ENCODE data around the gene ABCA13. TPM values are rescaled to one million over a fixed set of nuclear protein-coding genes. Genes with fewer than 3 reads are reported as not detected.

ABCA13 gene
- polyA plus RNA-seq, 1 donor (not counting 4 experiments of a cell fraction or from before 2014, with no cell fraction given): 0.76 TPM

- Histone ChIP-seq H3K27ac (ENCODE audit: control insufficient read depth, insufficient read depth, low read length) (no peak overlapping the region), H2AFZ (ENCODE audit: control insufficient read depth, low read length) (no peak overlapping the region), H3K9me3 (ENCODE audit: control insufficient read depth, low read depth, low read length) (no peaks in the 10 kb centered on the region), H3K9ac (ENCODE audit: control insufficient read depth, extremely low read depth, insufficient read depth, low read length) (no peak overlapping the region), H4K20me1 (ENCODE audit: control insufficient read depth, extremely low read depth, insufficient read depth, low read length) (no peaks in the 10 kb centered on the region), H3K79me2 (ENCODE audit: control insufficient read depth, insufficient read depth, low read length) (no peaks in the 10 kb centered on the region), H3K36me3 (ENCODE audit: control insufficient read depth in 2 of 2, extremely low read depth in 1 of 2, insufficient read depth in 2 of 2, low read length in 2 of 2) (no peaks in the 10 kb centered on the region), H3K9me1 (ENCODE audit: control insufficient read depth, extremely low read depth, insufficient read depth, low read length) (no peaks in the 10 kb centered on the region), H3K4me1 (ENCODE audit: control insufficient read depth, extremely low read depth, insufficient read depth, low read length) (no peaks in the 10 kb centered on the region), H3K4me3 (ENCODE audit: control insufficient read depth in 2 of 3, extremely low read depth in 1 of 3, insufficient read depth in 2 of 3, low read depth in 1 of 3, low read length in 3 of 3) (no peak overlapping the region), H3K27me3 (ENCODE audit: control insufficient read depth, extremely low read depth, insufficient read depth, low read length) (no peaks in the 10 kb centered on the region), H3K4me2 (ENCODE audit: control insufficient read depth, extremely low read depth, insufficient read depth, low read depth, low read length) (no peak overlapping the region)
- TF ChIP-seq CTCF (optimal IDR thresholded peaks at IDR 0.05 in 1 of 3, IDR thresholded peaks at IDR 0.05 in 1 of 3, conservative IDR thresholded peaks at IDR 0.05 in 1 of 3; ENCODE audit: extremely low read depth in 1 of 3, insufficient read depth in 2 of 3, low read length in 3 of 3) (peak in 2 of 3 experiments; percentile 27 to 31), EZH2 (IDR thresholded peaks at IDR 0.05; ENCODE audit: low read length) (no peak)
- FAIRE-seq (no peak), DNase-seq (ENCODE audit: low read depth, low spot score) (no peak)
- dilution Hi-C loops (cut with MboI; ENCODE audit: extremely low pct_ligation_motif_present, low sequenced_read_pairs): no loop called here
These were observed 446.7 kb downstream of the ABCA13 start for GRCh38 chr7:48617993-48618392.

GRCh38 chr7:48621076-48621475, 449.8 kb downstream of the ABCA13 start:
- H4K20me1 ChIP-seq (ENCODE audit: control insufficient read depth, extremely low read depth, insufficient read depth, low read length): no peaks in the 10 kb centered on the region

More at GRCh38 chr7:48621076-48621475, 449.8 kb downstream of the ABCA13 start:
- Histone ChIP-seq H3K9me1 (ENCODE audit: control insufficient read depth, extremely low read depth, insufficient read depth, low read length) (no peaks in the 10 kb centered on the region), H3K9ac (ENCODE audit: control insufficient read depth, extremely low read depth, insufficient read depth, low read length) (no peak overlapping the region), H3K27me3 (ENCODE audit: control insufficient read depth, extremely low read depth, insufficient read depth, low read length) (no peaks in the 10 kb centered on the region), H2AFZ (ENCODE audit: control insufficient read depth, low read length) (no peak overlapping the region), H3K9me3 (ENCODE audit: control insufficient read depth, low read depth, low read length) (no peaks in the 10 kb centered on the region), H3K4me1 (ENCODE audit: control insufficient read depth, extremely low read depth, insufficient read depth, low read length) (no peaks in the 10 kb centered on the region), H3K4me3 (ENCODE audit: control insufficient read depth in 2 of 3, extremely low read depth in 1 of 3, insufficient read depth in 2 of 3, low read depth in 1 of 3, low read length in 3 of 3) (no peak overlapping the region), H3K27ac (ENCODE audit: control insufficient read depth, insufficient read depth, low read length) (no peak overlapping the region), H3K79me2 (ENCODE audit: control insufficient read depth, insufficient read depth, low read length) (no peaks in the 10 kb centered on the region), H3K4me2 (ENCODE audit: control insufficient read depth, extremely low read depth, insufficient read depth, low read depth, low read length) (no peak overlapping the region), H3K36me3 (ENCODE audit: control insufficient read depth in 2 of 2, extremely low read depth in 1 of 2, insufficient read depth in 2 of 2, low read length in 2 of 2) (no peaks in the 10 kb centered on the region)
- FAIRE-seq: no peak
- TF ChIP-seq EZH2 (IDR thresholded peaks at IDR 0.05; ENCODE audit: low read length) (no peak), CTCF (optimal IDR thresholded peaks at IDR 0.05 in 1 of 3, IDR thresholded peaks at IDR 0.05 in 1 of 3, conservative IDR thresholded peaks at IDR 0.05 in 1 of 3; ENCODE audit: extremely low read depth in 1 of 3, insufficient read depth in 2 of 3, low read length in 3 of 3) (no peak)
- no peak for DNase-seq (ENCODE audit: low read depth, low spot score)
- dilution Hi-C loops (cut with MboI; ENCODE audit: extremely low pct_ligation_motif_present, low sequenced_read_pairs): no loop called here
